GM18519 (cell line): ENCODE measurements around the gene DIS3L2.
"Not testable (repeated sequence)": the region's sequence is repeated elsewhere in the genome, so short reads cannot be mapped to it uniquely, and the experiment has no call there.

Experiments used
- ATAC-seq: cut with Tn5 transposase; IDR thresholded peaks from one replicate; pipeline ENCODE4 v1.9.1; 2021; ENCODE audit warnings: mild to moderate bottlenecking, moderate library complexity; ENCODE audit not compliant: unreplicated experiment, low FRiP score

DIS3L2 gene

DNA sequence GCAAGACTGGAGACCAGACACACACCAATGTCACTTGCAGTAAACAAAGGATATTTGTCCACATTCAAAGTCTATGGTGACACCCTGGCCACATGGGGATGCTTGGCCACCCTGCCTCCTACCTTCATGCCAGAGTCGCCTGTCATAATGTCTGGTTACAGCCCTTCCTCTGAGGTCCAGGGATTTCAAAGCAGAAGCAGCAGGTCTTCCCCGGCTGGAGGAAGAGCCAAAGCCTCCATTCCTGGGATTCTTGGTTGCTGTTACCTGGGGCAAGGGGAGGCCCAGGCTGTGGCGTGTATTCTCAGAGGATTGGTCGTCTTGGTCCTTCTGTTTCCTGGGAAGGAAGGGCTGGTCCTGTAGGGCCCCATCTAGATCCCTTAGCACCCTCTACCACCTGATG, 414.7 kb downstream of the DIS3L2 start:
- no peak for ATAC-seq

DNA sequence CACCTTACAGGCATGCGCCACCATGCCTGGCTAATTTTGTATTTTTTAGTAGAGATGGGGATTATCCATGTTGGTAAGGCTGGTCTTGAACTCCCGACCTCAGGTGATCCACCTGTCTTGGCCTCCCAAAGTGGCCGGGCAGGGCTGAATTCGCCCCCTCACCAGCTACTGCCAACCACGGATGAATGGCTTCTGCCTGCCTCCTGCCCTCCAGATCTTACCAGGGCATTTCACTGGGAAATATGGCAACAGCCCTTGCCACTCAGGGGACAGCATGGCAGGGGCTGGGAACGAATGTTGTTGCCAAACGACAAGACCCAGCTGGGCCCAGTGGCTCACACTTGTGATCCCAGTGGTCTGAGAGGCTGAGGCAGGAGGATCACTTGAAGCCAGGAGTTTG, 415.2 kb downstream of the DIS3L2 start:
- no peak for ATAC-seq

DNA sequence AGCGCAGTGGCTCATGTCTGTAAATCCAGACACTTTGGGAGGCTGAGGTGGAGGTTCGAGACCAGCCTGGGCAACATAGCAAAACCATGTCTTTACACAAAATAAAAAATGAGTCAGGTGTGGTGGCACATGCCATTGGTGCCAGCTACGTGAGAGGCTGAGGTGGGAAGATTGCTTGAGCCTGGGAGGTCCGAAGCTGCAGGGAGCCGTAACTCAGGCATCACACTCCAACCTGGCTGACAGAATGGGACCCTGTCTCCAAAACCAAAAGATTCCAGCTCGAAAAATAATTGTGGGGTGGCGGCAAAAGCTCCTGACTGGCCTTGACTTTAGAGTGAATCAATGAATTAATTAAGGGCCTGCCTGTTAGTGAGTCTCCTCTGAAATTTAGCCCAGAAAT, 415.8 kb downstream of the DIS3L2 start:
- no peak for ATAC-seq

DNA sequence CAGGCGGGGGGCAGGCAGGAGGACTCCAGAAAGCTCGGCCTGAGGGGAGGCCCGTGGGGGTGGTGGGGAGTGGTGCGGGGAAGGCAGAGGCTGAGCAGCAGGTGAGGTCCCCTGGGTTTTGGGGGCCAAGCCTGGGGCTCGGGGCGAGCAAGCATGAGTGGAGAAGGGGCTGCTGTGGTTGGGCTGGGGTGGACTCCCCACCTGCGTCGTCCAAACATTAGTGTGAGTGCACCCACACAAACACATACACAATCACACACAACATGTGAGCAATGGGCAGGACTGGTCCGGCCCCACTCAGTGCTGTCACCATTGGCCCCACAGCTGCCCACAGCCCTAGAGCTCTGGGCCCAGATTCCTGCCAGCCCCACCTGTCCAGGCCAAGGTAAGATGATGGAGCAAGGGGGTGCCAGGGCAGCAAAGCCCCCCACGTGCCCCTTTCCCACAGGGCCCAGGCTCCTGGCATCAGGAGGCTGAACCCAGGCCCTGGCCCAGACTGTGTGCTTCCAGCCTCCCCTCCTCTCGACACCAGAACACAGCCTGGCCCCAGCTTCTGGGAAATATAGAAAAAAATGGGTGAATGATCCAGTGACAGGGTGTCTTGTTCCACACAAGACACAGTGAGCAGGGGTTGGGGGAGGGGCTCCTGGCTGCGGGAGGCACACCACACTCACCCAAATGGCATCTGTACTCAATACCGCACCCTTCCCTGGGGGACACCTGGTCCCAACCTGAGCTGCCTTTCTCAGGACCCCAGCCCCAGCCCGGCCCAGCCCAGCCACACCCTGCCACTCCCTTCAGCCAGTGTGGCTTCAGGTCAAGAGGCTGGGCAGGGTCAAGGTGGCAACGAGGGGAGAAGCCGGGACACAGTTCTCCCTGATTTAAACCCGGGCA, 416.6 kb downstream of the DIS3L2 start:
- ATAC-seq, result no peak

DNA sequence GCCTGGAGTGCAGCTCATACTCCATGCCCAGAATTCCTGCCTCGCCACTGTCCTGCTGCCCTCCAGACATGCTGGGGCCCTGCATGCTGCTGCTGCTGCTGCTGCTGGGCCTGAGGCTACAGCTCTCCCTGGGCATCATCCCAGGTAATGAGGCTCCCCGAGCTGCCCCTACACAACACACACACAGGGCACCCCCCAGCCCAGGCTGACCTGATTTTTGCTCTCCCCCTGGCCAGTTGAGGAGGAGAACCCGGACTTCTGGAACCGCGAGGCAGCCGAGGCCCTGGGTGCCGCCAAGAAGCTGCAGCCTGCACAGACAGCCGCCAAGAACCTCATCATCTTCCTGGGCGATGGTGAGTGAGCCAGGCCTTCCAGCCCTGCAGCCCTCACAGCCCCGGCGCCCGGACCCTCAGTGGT, 417.2 kb downstream of the DIS3L2 start, which contains the start of gene ALPP:
ALPP (plus strand) TSS at position 17 of the 417 bp plus-strand sequence; CDS start at position 69, 52 bp downstream.
- ATAC-seq, result not testable (repeated sequence)

DNA sequence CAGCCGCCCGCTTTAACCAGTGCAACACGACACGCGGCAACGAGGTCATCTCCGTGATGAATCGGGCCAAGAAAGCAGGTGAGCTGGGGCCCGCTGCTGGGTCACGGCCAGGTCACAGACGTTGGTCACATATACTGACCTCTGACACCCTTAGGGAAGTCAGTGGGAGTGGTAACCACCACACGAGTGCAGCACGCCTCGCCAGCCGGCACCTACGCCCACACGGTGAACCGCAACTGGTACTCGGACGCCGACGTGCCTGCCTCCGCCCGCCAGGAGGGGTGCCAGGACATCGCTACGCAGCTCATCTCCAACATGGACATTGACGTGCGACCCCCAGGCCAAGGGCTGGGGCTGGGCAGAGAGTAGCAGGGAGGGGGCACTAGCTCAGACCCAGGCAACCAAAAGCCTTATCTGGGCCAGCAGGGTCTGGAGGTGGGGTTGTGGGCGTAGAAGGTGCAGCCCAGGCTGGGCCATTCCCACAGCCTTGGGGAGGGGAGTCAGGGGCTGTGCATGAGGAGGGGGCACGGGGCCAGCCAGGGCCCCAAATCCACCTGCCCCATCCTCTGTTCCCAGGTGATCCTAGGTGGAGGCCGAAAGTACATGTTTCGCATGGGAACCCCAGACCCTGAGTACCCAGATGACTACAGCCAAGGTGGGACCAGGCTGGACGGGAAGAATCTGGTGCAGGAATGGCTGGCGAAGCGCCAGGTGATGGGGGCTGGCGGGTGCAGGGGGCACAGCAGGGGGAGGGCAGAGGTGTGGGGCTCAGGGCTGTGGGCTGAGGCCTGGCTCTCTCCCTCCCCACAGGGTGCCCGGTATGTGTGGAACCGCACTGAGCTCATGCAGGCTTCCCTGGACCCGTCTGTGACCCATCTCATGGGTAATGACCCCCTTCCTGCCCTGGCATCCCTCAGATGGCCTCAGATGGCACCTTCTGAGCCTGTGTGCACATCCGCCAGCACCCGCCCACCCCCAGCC, 418.4 kb downstream of the DIS3L2 start:
- ATAC-seq, result not testable (repeated sequence)

DNA sequence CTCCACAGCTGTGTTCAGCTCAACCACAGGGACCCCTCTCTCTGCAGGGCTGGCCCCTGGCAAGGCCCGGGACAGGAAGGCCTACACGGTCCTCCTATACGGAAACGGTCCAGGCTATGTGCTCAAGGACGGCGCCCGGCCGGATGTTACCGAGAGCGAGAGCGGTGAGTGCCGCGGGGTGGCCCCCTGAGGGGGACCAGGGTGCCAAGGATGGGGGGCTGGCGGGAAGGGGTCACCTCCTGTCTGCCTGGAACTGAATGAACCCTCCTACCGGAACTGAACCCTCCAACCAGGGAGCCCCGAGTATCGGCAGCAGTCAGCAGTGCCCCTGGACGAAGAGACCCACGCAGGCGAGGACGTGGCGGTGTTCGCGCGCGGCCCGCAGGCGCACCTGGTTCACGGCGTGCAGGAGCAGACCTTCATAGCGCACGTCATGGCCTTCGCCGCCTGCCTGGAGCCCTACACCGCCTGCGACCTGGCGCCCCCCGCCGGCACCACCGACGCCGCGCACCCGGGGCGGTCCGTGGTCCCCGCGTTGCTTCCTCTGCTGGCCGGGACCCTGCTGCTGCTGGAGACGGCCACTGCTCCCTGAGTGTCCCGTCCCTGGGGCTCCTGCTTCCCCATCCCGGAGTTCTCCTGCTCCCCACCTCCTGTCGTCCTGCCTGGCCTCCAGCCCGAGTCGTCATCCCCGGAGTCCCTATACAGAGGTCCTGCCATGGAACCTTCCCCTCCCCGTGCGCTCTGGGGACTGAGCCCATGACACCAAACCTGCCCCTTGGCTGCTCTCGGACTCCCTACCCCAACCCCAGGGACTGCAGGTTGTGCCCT, 419.9 kb downstream of the DIS3L2 start:
- not testable (repeated sequence) for ATAC-seq

DNA sequence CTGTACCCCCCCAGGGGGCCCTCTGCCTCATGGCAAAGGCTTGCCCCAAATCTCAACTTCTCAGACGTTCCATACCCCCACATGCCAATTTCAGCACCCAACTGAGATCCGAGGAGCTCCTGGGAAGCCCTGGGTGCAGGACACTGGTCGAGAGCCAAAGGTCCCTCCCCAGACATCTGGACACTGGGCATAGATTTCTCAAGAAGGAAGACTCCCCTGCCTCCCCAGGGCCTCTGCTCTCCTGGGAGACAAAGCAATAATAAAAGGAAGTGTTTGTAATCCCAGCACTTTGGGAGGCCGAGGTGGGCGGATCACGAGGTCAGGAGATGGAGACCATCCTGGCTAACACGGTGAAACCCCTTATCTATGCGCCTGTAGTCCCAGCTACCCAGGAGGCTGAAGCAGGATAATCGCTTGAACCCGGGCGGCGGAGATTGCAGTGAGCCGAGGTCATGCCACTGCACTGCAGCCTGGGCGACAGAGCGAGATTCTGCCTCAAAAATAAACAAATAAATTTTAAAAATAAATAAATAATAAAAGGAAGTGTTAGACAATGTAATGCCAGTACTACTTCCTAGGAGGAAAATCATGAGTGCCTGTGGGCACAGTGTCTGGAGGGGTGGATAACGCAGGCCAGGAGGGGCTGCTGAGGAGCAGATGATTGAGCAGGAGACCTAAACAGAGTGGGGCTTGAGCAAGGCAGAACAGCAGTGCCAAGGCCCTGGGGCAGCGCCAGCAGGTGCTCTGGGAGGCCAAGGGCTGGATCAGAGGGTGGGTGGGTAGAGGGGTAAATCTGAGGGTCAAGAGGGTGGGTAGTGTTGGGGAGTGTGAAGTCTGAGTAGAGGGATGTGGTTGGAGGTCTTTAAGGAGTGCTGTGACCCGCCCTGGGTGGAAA, 421.1 kb downstream of the DIS3L2 start:
- ATAC-seq, result no peak

DNA sequence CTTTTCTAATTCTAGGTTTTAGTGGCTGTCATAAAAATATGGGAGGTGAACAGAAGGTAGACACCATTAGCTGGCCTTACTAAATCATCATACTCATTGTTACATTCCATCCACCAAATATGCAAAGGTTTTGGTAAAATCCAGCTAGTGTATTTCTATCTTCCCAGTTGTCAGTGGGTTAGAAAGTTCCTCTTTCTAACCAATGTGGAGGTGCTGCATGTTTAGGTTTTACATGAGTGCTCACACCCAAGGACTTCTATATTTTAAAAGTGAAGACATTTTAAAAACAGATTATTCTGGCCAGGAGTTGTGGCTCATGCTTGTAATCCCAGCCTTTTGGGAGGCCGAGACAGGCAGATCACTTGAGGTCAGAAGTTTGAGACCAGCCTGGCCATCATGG, 423.0 kb downstream of the DIS3L2 start:
- ATAC-seq, result no peak

DNA sequence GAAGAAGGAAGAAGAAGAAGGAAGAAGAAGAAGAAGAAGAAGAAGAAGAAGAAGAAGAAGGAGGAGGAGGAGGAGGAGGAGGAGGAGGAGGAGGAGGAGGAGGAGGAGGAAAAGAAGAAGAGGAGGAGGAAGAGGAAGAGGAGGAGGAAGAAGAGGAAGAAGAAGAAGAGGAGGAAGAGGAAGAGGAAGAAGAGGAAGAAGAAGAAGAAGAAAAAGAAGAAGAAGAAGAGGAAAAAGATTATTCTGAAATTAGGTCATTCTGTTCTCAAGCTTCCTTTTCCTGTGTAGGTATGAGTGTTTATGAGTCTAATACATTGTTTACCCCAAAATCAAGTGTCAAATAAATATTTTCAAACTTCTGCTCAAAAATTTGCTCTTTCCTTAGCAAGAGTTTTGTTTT, 423.5 kb downstream of the DIS3L2 start:
- not testable (repeated sequence) for ATAC-seq

DNA sequence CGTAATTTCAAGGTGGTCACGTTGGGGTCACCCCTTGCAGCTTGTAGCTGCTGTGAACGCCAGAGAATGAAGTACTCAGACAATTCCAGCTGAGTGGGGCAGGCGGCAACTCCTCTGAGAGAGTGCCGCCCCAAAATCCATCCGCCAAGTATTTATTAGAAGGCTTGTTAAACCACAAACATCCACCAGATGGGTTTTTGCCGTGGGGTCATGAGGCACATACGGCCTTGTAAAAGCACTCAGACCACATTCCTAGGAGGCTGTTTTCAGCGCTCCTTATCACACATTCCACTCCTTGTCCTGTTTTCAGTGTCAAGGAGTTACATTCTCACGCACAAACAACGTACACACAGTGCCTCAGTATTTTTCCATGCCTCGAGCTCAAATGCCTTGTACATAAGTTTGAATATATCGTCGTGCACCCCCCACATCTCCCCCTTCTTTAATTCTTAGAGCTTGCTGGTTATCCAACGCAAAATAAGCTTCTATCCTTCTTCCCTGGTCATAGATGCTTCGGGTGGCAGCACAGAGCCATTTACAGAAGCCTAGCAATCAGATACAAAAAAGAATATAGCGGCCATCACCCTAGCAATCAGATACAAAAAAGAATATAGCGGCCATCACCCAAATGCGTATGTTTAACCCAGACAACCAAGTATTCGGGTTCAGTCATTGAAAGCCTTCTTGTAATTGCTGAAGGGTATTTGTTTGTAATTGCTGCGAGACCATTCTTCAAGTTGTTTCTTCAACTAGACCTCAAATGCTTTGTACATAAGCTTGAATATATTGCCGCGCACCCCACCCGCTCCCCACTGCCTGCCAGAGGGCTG, 424.4 kb downstream of the DIS3L2 start:
- ATAC-seq, result no peak

DNA sequence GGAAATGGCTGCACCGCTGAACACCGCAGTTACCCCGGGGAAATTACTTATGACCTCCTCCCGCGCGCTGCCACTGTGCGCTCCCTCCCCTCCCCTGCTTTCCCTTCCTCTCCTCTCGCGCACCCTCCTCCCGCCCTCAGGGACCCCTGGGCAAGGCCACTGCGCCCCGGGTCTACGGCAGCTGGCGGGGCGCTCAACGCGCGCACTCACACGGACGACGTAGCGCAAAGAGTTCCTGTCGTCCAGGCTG, 424.9 kb downstream of the DIS3L2 start:
- no peak for ATAC-seq
